GM12878 (cell line): ENCODE results near the gene WHRN. TPM values are rescaled to one million over a fixed set of nuclear protein-coding genes. Genes with fewer than 3 reads are reported as not detected.

ENCODE experiments used
- ATAC-seq: fragments of 200-7000 bp; cut with Tn5 transposase; 3 replicates; pipeline ENCODE4 v1.9.1; 2020; ENCODE audit warnings: mild to moderate bottlenecking, moderate library complexity
- BruUV-seq: library from RNA; stranded (reverse); fragments of 400-500 nt; replicated peaks from 2 replicates; lab custom pipeline; 2021; lab: Mats Ljungman, UMichigan
- CTCF ChIA-PET: fragments of 300-600 bp; sonication (Branson Sonifier 250); formaldehyde crosslinking; extraction: SDS; loops from one replicate; lab custom pipeline; 2021; ENCODE audit warnings: inconsistent platforms; lab: Yijun Ruan, JAX
- POLR2A ChIA-PET: fragments of 350-600 bp; formaldehyde crosslinking; extraction: SDS; loops from one replicate; lab custom pipeline; 2021; ENCODE audit warnings: inconsistent platforms; lab: Charles Lee
- RAD21 ChIA-PET: fragments of 300-600 bp; sonication (Branson Sonifier 250); formaldehyde crosslinking; loops from one replicate; lab custom pipeline; 2023; ENCODE audit warnings: antibody characterized with exemption; ENCODE audit not compliant: unreplicated experiment; lab: Charles Lee
- SMC1A ChIA-PET: fragments of 300-600 bp; sonication (Branson Sonifier 250); formaldehyde crosslinking; loops from one replicate; lab custom pipeline; 2023; ENCODE audit not compliant: unreplicated experiment, uncharacterized antibody; lab: Charles Lee
- DNase-seq: peaks from one replicate; pipeline ENCODE4 v3.0.0-alpha.2; 2011; ENCODE audit warnings: low read depth, low spot score
- FAIRE-seq: peaks from 3 replicates; lab custom pipeline; 2011; peaks lifted over from hg19 to GRCh38; lab: Jason Lieb, UNC
- H2AFZ ChIP-seq: 2 replicates; pipeline ENCODE4 v1.6.0; 2011; ENCODE audit warnings: low read depth, low read length, control low read depth; ENCODE audit not compliant: control insufficient read depth
- H3K27ac ChIP-seq: 2 replicates; pipeline ENCODE4 v1.5.1; 2011; ENCODE audit warnings: control low read depth; ENCODE audit not compliant: control insufficient read depth, insufficient read depth
- H3K27me3 ChIP-seq, 2 experiments: replicated peaks in 1 of 2; 2 replicates each; pipeline versions ENCODE4 v1.6.0 to v1.6.1; 2011; ENCODE audit warnings: low read length in 1 of 2; ENCODE audit not compliant: control insufficient read depth in 2 of 2, insufficient read depth in 2 of 2
- H3K36me3 ChIP-seq, 2 experiments: 2 replicates each; pipeline ENCODE4 v1.5.1; 2011; ENCODE audit warnings: low read length in 1 of 2; ENCODE audit not compliant: control insufficient read depth in 2 of 2, insufficient read depth in 2 of 2
- H3K4me1 ChIP-seq: 2 replicates; pipeline ENCODE4 v1.6.1; 2011; ENCODE audit warnings: mild to moderate bottlenecking, low read length, moderate library complexity, mixed read lengths; ENCODE audit not compliant: control insufficient read depth, insufficient read depth
- H3K4me2 ChIP-seq: 2 replicates; pipeline ENCODE4 v1.6.0; 2011; ENCODE audit warnings: control low read depth; ENCODE audit not compliant: control insufficient read depth, insufficient read depth
- H3K4me3 ChIP-seq: fragments of 200-600 bp; sonication (generic); 2 replicates; pipeline ENCODE4 v1.5.1; 2016
- H3K79me2 ChIP-seq: 2 replicates; pipeline ENCODE4 v1.6.0; 2011; ENCODE audit warnings: low read length; ENCODE audit not compliant: control insufficient read depth, insufficient read depth
- H3K9ac ChIP-seq: 2 replicates; pipeline ENCODE4 v1.8.0; 2011; ENCODE audit warnings: low read length, control low read depth, mixed read lengths; ENCODE audit not compliant: control insufficient read depth, insufficient read depth
- H3K9me3 ChIP-seq: replicated peaks from 3 replicates; pipeline ENCODE4 v1.5.1; 2011; ENCODE audit warnings: mild to moderate bottlenecking, low read length; ENCODE audit not compliant: control insufficient read depth, insufficient read depth
- H4K20me1 ChIP-seq: 2 replicates; pipeline ENCODE4 v1.6.0; 2011; ENCODE audit not compliant: control insufficient read depth, insufficient read depth
- ASH2L ChIP-seq: fragments of 300-600, 200-600 bp; sonication (generic); IDR thresholded peaks from 2 replicates; pipeline ENCODE4 v1.6.1; 2017; ENCODE audit warnings: low read depth, mild to moderate bottlenecking, borderline replicate concordance
- ATF7 ChIP-seq: fragments of 450-650 bp; IDR thresholded peaks from 2 replicates; pipeline ENCODE4 v1.6.1; 2016; ENCODE audit warnings: low read depth, mild to moderate bottlenecking
- CREM ChIP-seq: IDR thresholded peaks from 2 replicates; pipeline ENCODE4 v1.6.1; 2014; ENCODE audit warnings: antibody characterized with exemption, low read depth
- DPF2 ChIP-seq: fragments of 450-650 bp; IDR thresholded peaks from 2 replicates; pipeline ENCODE4 v1.6.1; 2017; ENCODE audit warnings: mild to moderate bottlenecking
- EED ChIP-seq: sonication (generic); IDR thresholded peaks from 2 replicates; pipeline ENCODE4 v1.6.1; 2016; ENCODE audit warnings: antibody characterized with exemption, low read depth
- IKZF1 ChIP-seq: fragments of 450-650 bp; conservative IDR thresholded peaks from 2 replicates; pipeline ENCODE4 v1.6.1; 2017; ENCODE audit warnings: antibody characterized with exemption, mild to moderate bottlenecking
- IKZF2 ChIP-seq, 2 experiments: fragments of 450-650 bp; IDR thresholded peaks; 2 replicates each; pipeline ENCODE4 v1.6.1; 2017; ENCODE audit warnings: mild to moderate bottlenecking in 2 of 2, moderate library complexity in 2 of 2
- PRDM15 ChIP-seq: fragments of 450-650 bp; formaldehyde crosslinking; IDR thresholded peaks from 2 replicates; pipeline ENCODE4 v1.4.0; 2020; ENCODE audit warnings: mild to moderate bottlenecking, moderate library complexity
- RB1 ChIP-seq: fragments of 450-650 bp; formaldehyde crosslinking; IDR thresholded peaks from 2 replicates; pipeline ENCODE4 v1.6.1; 2017; ENCODE audit warnings: mild to moderate bottlenecking, borderline replicate concordance
- RELB ChIP-seq: fragments of 450-650 bp; IDR thresholded peaks from 2 replicates; pipeline ENCODE4 v1.6.1; 2017; ENCODE audit warnings: low read depth, mild to moderate bottlenecking, moderate library complexity
- SPI1 ChIP-seq: IDR thresholded peaks from 2 replicates; pipeline ENCODE4 v1.6.1; 2011; ENCODE audit warnings: low read depth, mild to moderate bottlenecking, low read length, moderate library complexity, borderline replicate concordance; ENCODE audit not compliant: insufficient read depth
- WGBS: methylation state at CpG from one replicate; pipeline ENCODE4 v1.1.6; 2016; ENCODE audit warnings: low lambda C conversion rate; ENCODE audit not compliant: insufficient replicate concordance, insufficient coverage; ENCODE audit errors: missing lambda C conversion rate; 5-methylcytosine and 5-hydroxymethylcytosine counted together
- in situ Hi-C: fragments of 300-500 bp; cut with MboI; formaldehyde crosslinking; loops from 9 replicates; pipeline ENCODE4 v1.14.3; 2018; ENCODE audit warnings: mixed read lengths
- intact Hi-C: fragments of 100-400 bp; cut with micrococcal nuclease; formaldehyde crosslinking; loops from one replicate; pipeline ENCODE4 v1.14.2; 2022; ENCODE audit not compliant: unreplicated experiment
- polyA plus RNA-seq, 11 experiments: library from polyadenylated mRNA; depleted of rRNA in 4 of 11; unstranded in 6 of 11; stranded (reverse) in 5 of 11; fragments of >200 nt; fragmentation: Nextera tagmentation in 4 of 11; fragmentation: Illumina TruSeq in 1 of 11; extraction: Ambion mirVana in 4 of 11; extraction: Trizol in 1 of 11; gene quantifications; 1 replicate in 1 of 11; 2 replicates in 10 of 11; pipeline versions ENCODE4 v1.2.1 to v1.2.3, GENCODE V29; 2011 to 2016; ENCODE audit warnings: inconsistent platforms in 2 of 11, missing spikeins in 2 of 11, low read depth in 1 of 11
- total RNA-seq, 4 experiments: library from RNA; depleted of rRNA in 3 of 4; stranded (reverse); fragments of >200 nt in 3 of 4; fragmentation: Illumina TruSeq in 1 of 4; extraction: Trizol in 1 of 4; gene quantifications; 2 replicates each; pipeline versions ENCODE4 v1.2.1 to v1.2.3, GENCODE V29; 2013 to 2021

The WHRN gene
- total and polyA plus RNA-seq, 10 of the 15 experiments (the other 5 are each of a cell fraction or from before 2014, with no cell fraction given) = 0.04 to 18.2 (median 0.68) TPM; not detected in 1

GRCh38 chr9:114461468-114461867 is 43.8 kb downstream of the WHRN start:
- DNase-seq (no peak), FAIRE-seq (no peak), ATAC-seq (peak; percentile 40)
- H3K4me3 ChIP-seq = no peak overlapping the region
- H2AFZ ChIP-seq = no peak overlapping the region
- ChIA-PET SMC1A (interaction anchor here (0.7 to 2.5 kb wide), 2 partner anchors 10 to 26 kb away, joined by 3 to 9 read pairs; no protein-coding TSS in a partner anchor), CTCF (interaction anchor here (0.9 to 2.5 kb wide), 4 partner anchors 9 to 56 kb away, joined by 3 to 9 read pairs (median 6); no protein-coding TSS in a partner anchor), POLR2A (interaction anchor here (1.1 to 1.7 kb wide), 2 partner anchors 22 to 76 kb away, joined by 3 read pairs; no protein-coding TSS in a partner anchor), RAD21 (interaction anchor here (1.7 kb wide), 1 partner anchor 192 kb away, joined by 5 read pairs; no protein-coding TSS in a partner anchor)
- no TSS peak for BruUV-seq
- H3K4me1 ChIP-seq = no peaks in the 10 kb centered on the region
- 41% methylated on average over 4 of the region's 4 CpGs for WGBS
- TF ChIP-seq SPI1 = peak; percentile 87
- TF ChIP-seq DPF2 = peak; percentile 25; the same call in 1 of the 2 replicates
- no peak for TF ChIP-seq CREM
- TF ChIP-seq RELB = 0 out of 2 replicates have a peak, but pooled peaks have one; percentile 37
- TF ChIP-seq ASH2L = no peak
- TF ChIP-seq IKZF2 (IDR thresholded peaks at IDR 0.05) = peak; percentile 69 to 70; a peak in 3 of 4 replicates
- TF ChIP-seq RB1 = no peak
- no peak for TF ChIP-seq ATF7
- no peak for TF ChIP-seq PRDM15
- peak; percentile 62; the same call in 1 of the 2 replicates for TF ChIP-seq IKZF1
- 0 out of 2 replicates have a peak, but pooled peaks have one; percentile 24 for TF ChIP-seq EED
- H4K20me1 ChIP-seq = no peaks in the 10 kb centered on the region
- H3K9me3 ChIP-seq = no peaks in the 10 kb centered on the region
- H3K79me2 ChIP-seq = no peaks in the 10 kb centered on the region
- in situ Hi-C loops (no loop called here), intact Hi-C loops (no loop called here)
- H3K27ac ChIP-seq = no peak overlapping the region
- no peak overlapping the region for H3K4me2 ChIP-seq
- no peak overlapping the region for H3K9ac ChIP-seq
- H3K27me3 ChIP-seq = no peaks in the 10 kb centered on the region
- no peaks in the 10 kb centered on the region for H3K36me3 ChIP-seq
